ENCODE measurements around the gene SREBF1. TPM values are rescaled to one million over a fixed set of nuclear protein-coding genes. Genes with fewer than 3 reads are reported as not detected.

Gene SREBF1
- total and polyA plus RNA-seq, 7 experiments from 2014 or later = 22.4 to 281 (median 41.3) TPM

DNA sequence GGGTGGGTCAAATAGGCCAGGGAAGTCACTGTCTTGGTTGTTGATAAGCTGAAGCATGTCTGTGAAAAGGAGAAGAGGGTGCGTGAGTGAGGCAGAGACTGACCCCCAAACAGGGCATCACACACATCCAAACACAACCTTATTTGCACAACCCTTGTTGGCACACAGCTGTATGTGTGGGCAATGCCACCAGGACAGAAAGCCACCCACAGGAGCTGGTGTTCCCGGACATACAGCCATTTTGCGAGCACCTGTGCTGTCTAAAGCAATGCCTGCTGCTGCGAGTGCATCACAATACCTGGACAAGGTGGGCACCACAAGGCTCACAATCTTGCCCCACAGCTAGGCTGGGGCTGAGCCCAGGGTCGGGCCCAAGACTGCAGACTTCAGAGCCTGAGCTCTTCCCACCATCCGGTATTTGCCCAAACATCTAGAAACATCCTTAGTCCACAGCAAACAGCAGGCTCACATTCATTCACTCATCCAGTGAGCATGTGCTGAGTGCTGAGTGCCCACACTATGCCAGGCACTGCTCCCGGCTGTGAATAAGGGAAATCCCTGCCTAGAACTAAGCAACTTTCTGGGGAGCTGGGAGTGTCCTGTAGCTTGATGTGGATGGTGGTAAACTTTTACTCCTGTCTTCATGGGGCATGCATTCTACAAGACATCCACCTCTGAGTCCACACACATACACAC lies 16.2 kb downstream of the SREBF1 start:
- peak overlapping the region; percentile 25 for H3K27ac ChIP-seq (ENCODE audit: low read depth, low read length)
- Mint-ChIP-seq H3K4me3 (peak overlapping the region in 9 of 10 donors; percentile 39 to 83 (median 62)), H3K9me3 (no peaks in the 10 kb centered on the region), H3K36me3 (peaks cover 0 to 21% (median 7%) of the 10 kb centered on the region in 5 donors), H3K27me3 (no peaks in the 10 kb centered on the region), H3K27ac (peak overlapping the region in 7 of 9 donors; percentile 43 to 83 (median 64)), H3K4me1 (peaks cover 45 to 68% (median 64%) of the 10 kb centered on the region in 7 donors)
- CTCF ChIA-PET = interaction anchor here (0.6 to 9.9 kb wide), 7 partner anchors 8 to 507 kb away, joined by 3 to 88 read pairs (median 4); partner anchors contain the start of gene SREBF1
- intact Hi-C loops (cut with micrococcal nuclease) = loop anchor here (5.0 to 10.0 kb wide), 2 partner anchors 494 to 1557 kb away; partner anchors contain the start of genes MAPK7 (in 1 of the 2), SMCR8 (in 1 of the 2) and TOP3A (in 1 of the 2)
- no peak overlapping the region for H3K4me3 ChIP-seq (ENCODE audit: low read length)
- no peaks in the 10 kb centered on the region for H3K27me3 ChIP-seq (ENCODE audit: control insufficient read depth in 2 of 2, insufficient read depth in 2 of 2, low read length in 2 of 2)
- ATAC-seq (no peak), DNase-seq (no peak)
- H3K4me1 ChIP-seq (ENCODE audit: control insufficient read depth in 2 of 2, insufficient read depth in 2 of 2, low read length in 2 of 2) = peaks cover 30 to 57% of the 10 kb centered on the region in 2 donors
- no peaks in the 10 kb centered on the region for H3K9me3 ChIP-seq (ENCODE audit: control insufficient read depth in 2 of 3, low read length in 3 of 3)
- POLR2A ChIA-PET = interaction anchor here (0.7 to 2.0 kb wide), 4 partner anchors 15 to 28 kb away, joined by 3 to 10 read pairs (median 3); partner anchors contain the start of gene SREBF1
- H3K36me3 ChIP-seq (ENCODE audit: control insufficient read depth in 2 of 3, insufficient read depth in 3 of 3, low read length in 3 of 3) = peaks cover 0 to 40% (median 14%) of the 10 kb centered on the region in 3 experiments

DNA sequence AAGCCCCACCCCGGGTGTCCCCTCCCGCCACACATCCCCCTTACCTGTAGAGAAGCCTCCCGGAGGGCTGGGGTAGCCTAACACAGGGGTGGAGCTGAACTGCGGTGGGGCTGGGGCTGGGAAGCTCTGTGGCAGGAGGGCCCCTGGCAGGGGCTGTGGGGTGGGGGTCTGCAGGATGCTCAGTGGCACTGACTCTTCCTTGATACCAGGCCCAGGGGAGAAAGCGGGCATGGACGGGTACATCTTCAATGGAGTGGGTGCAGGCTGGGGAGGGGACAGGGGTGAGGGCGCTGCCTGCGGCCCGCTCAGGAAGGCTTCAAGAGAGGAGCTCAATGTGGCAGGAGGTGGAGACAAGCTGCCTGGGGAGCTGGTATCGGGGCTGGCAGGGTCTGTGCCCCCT lies 16.7 kb downstream of the SREBF1 start:
- H3K27ac ChIP-seq (ENCODE audit: low read depth, low read length) = peak overlapping the region; percentile 25
- ATAC-seq = no peak

DNA sequence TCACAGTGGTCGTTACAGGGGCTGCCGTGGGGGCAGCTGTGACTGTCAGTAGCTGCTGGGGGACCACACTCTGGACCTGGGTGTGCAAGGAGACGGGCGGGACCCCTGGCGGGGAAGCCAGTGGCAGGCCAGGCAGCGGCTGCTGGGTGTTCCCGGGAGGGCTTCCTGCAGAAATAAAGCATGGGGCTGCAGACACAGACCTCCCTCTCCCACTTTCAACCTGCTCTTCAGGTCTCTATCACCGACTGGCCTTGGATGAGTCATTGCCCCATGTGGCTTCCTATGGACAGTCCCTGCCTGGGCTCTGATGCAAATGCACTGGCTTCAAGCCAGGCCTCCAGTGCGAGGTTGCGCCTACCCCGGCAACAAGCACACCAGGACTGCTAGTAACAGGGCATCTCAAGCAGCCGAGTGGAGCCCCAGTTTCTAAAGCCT lies 17.2 kb downstream of the SREBF1 start:
- POLR2A ChIA-PET = interaction anchor here (2.0 kb wide), 1 partner anchor 16 kb away, joined by 10 read pairs; the partner anchor contains the start of gene SREBF1
- no peaks in the 10 kb centered on the region for H3K9me3 Mint-ChIP-seq
- peaks cover 0 to 50% (median 16%) of the 10 kb centered on the region in 3 experiments for H3K36me3 ChIP-seq (ENCODE audit: control insufficient read depth in 2 of 3, insufficient read depth in 3 of 3, low read length in 3 of 3)
- DNase-seq (peak in 2 of 9 donors; percentile 33 to 72), ATAC-seq (peak; percentile 28)
- peaks cover 25 to 49% of the 10 kb centered on the region in 2 donors for H3K4me1 ChIP-seq (ENCODE audit: control insufficient read depth in 2 of 2, insufficient read depth in 2 of 2, low read length in 2 of 2)
- peaks cover 40 to 64% (median 56%) of the 10 kb centered on the region in 7 donors for H3K4me1 Mint-ChIP-seq
- peak overlapping the region in 8 of 9 donors; percentile 14 to 77 (median 64) for H3K27ac Mint-ChIP-seq
- H3K27me3 ChIP-seq (ENCODE audit: control insufficient read depth in 2 of 2, insufficient read depth in 2 of 2, low read length in 2 of 2) = no peaks in the 10 kb centered on the region
- no peak overlapping the region for H3K4me3 ChIP-seq (ENCODE audit: low read length)
- H3K36me3 Mint-ChIP-seq = peaks cover 0 to 23% (median 7%) of the 10 kb centered on the region in 5 donors
- intact Hi-C loops (cut with micrococcal nuclease) = no loop called here
- H3K27ac ChIP-seq (ENCODE audit: low read depth, low read length) = peak overlapping the region; percentile 25
- CTCF ChIA-PET = interaction anchor here (0.5 to 9.9 kb wide), 6 partner anchors 17 to 214 kb away, joined by 3 to 88 read pairs (median 4); partner anchors contain the start of gene SREBF1
- no peaks in the 10 kb centered on the region for H3K27me3 Mint-ChIP-seq
- H3K9me3 ChIP-seq (ENCODE audit: control insufficient read depth in 2 of 3, low read length in 3 of 3) = no peaks in the 10 kb centered on the region
- peak overlapping the region in 8 of 10 donors; percentile 58 to 83 (median 66) for H3K4me3 Mint-ChIP-seq

More for the DNA sequence above, 16.7 kb downstream of the SREBF1 start:
- Mint-ChIP-seq H3K9me3 (no peaks in the 10 kb centered on the region), H3K36me3 (peaks cover 0 to 23% (median 7%) of the 10 kb centered on the region in 5 donors), H3K27ac (peak overlapping the region in 8 of 9 donors; percentile 9 to 77 (median 59)), H3K27me3 (no peaks in the 10 kb centered on the region), H3K4me3 (peak overlapping the region in 8 of 10 donors; percentile 41 to 83 (median 66)), H3K4me1 (peaks cover 44 to 68% (median 60%) of the 10 kb centered on the region in 7 donors)
- H3K4me1 ChIP-seq (ENCODE audit: control insufficient read depth in 2 of 2, insufficient read depth in 2 of 2, low read length in 2 of 2) = peaks cover 30 to 54% of the 10 kb centered on the region in 2 donors
- no peak for DNase-seq
- CTCF ChIA-PET = interaction anchor here (0.6 to 9.9 kb wide), 6 partner anchors 11 to 214 kb away, joined by 3 to 88 read pairs (median 4); partner anchors contain the start of gene SREBF1
- POLR2A ChIA-PET = interaction anchor here (0.7 to 2.0 kb wide), 4 partner anchors 16 to 29 kb away, joined by 3 to 10 read pairs (median 3); partner anchors contain the start of gene SREBF1
- H3K27me3 ChIP-seq (ENCODE audit: control insufficient read depth in 2 of 2, insufficient read depth in 2 of 2, low read length in 2 of 2) = no peaks in the 10 kb centered on the region
- peaks cover 0 to 45% (median 16%) of the 10 kb centered on the region in 3 experiments for H3K36me3 ChIP-seq (ENCODE audit: control insufficient read depth in 2 of 3, insufficient read depth in 3 of 3, low read length in 3 of 3)
- H3K4me3 ChIP-seq (ENCODE audit: low read length) = no peak overlapping the region
- intact Hi-C loops (cut with micrococcal nuclease) = loop anchor here (5.0 to 10.0 kb wide), 2 partner anchors 495 to 1557 kb away; partner anchors contain the start of genes MAPK7 (in 1 of the 2), SMCR8 (in 1 of the 2) and TOP3A (in 1 of the 2)
- H3K9me3 ChIP-seq (ENCODE audit: control insufficient read depth in 2 of 3, low read length in 3 of 3) = no peaks in the 10 kb centered on the region

DNA sequence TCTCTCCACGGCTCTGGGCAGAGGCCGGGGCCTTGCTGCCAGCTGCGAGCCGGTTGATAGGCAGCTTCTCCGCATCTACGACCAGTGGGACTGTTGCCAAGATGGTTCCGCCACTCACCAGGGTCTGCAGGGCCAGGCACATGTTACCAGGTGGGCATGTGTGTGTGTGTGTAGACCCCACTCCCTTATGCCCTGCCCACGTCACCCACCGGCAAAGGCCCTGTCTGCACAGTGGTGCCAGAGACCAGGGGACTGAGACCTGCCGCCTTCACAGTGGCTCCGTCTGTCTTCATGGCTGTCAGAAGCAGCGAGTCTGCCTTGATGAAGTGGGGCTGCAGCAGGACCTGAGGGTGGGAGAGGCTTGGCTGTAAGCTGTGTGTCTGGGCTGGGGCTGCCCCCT lies 17.7 kb downstream of the SREBF1 start:
- DNase-seq = no peak
- intact Hi-C loops (cut with micrococcal nuclease) = no loop called here
- Mint-ChIP-seq H3K27me3 (no peaks in the 10 kb centered on the region), H3K9me3 (no peaks in the 10 kb centered on the region), H3K36me3 (peaks cover 0 to 23% (median 7%) of the 10 kb centered on the region in 5 donors), H3K27ac (peak overlapping the region in 4 of 9 donors; percentile 21 to 58 (median 44)), H3K4me1 (peaks cover 35 to 59% (median 51%) of the 10 kb centered on the region in 7 donors), H3K4me3 (peak overlapping the region in 3 of 10 donors; percentile 18 to 83 (median 77))
- no peak for ATAC-seq
- CTCF ChIA-PET = interaction anchor here (0.5 to 9.9 kb wide), 4 partner anchors 17 to 62 kb away, joined by 3 to 88 read pairs (median 4); no protein-coding TSS in a partner anchor
- Histone ChIP-seq H3K27ac (ENCODE audit: low read depth, low read length) (peak overlapping the region; percentile 30), H3K27me3 (ENCODE audit: control insufficient read depth in 2 of 2, insufficient read depth in 2 of 2, low read length in 2 of 2) (no peaks in the 10 kb centered on the region), H3K4me1 (ENCODE audit: control insufficient read depth in 2 of 2, insufficient read depth in 2 of 2, low read length in 2 of 2) (peaks cover 21 to 44% of the 10 kb centered on the region in 2 donors), H3K9me3 (ENCODE audit: control insufficient read depth in 2 of 3, low read length in 3 of 3) (no peaks in the 10 kb centered on the region), H3K36me3 (ENCODE audit: control insufficient read depth in 2 of 3, insufficient read depth in 3 of 3, low read length in 3 of 3) (peaks cover 0 to 55% (median 18%) of the 10 kb centered on the region in 3 experiments), H3K4me3 (ENCODE audit: low read length) (no peak overlapping the region)
- POLR2A ChIA-PET = interaction anchor here (1.3 kb wide), 1 partner anchor 11 kb away, joined by 4 read pairs; no protein-coding TSS in a partner anchor

- Mint-ChIP-seq H3K4me1 (peaks cover 33 to 55% (median 46%) of the 10 kb centered on the region in 7 donors), H3K4me3 (peak overlapping the region in 1 of 10 donors; percentile 16), H3K27ac (peak overlapping the region in 2 of 9 donors; percentile 25 to 54), H3K9me3 (no peaks in the 10 kb centered on the region), H3K36me3 (peaks cover 0 to 23% (median 7%) of the 10 kb centered on the region in 5 donors), H3K27me3 (no peaks in the 10 kb centered on the region)
- Histone ChIP-seq H3K27ac (ENCODE audit: low read depth, low read length) (no peak overlapping the region), H3K27me3 (ENCODE audit: control insufficient read depth in 2 of 2, insufficient read depth in 2 of 2, low read length in 2 of 2) (no peaks in the 10 kb centered on the region), H3K9me3 (ENCODE audit: control insufficient read depth in 2 of 3, low read length in 3 of 3) (no peaks in the 10 kb centered on the region), H3K4me1 (ENCODE audit: control insufficient read depth in 2 of 2, insufficient read depth in 2 of 2, low read length in 2 of 2) (peaks cover 15 to 37% of the 10 kb centered on the region in 2 donors), H3K36me3 (ENCODE audit: control insufficient read depth in 2 of 3, insufficient read depth in 3 of 3, low read length in 3 of 3) (peaks cover 0 to 65% (median 20%) of the 10 kb centered on the region in 3 experiments), H3K4me3 (ENCODE audit: low read length) (no peak overlapping the region)
- intact Hi-C loops (cut with micrococcal nuclease) = no loop called here
- ChIA-PET CTCF (interaction anchor here (9.9 kb wide), 1 partner anchor 43 kb away, joined by 88 read pairs; no protein-coding TSS in a partner anchor), POLR2A (interaction anchor here (0.6 to 1.3 kb wide), 4 partner anchors 12 to 1878 kb away, joined by 3 to 4 read pairs (median 4); no protein-coding TSS in a partner anchor)
- ATAC-seq (no peak), DNase-seq (no peak)
Observed at GRCh38 chr17:17818088-17818526, 18.7 kb downstream of the SREBF1 start.

DNA sequence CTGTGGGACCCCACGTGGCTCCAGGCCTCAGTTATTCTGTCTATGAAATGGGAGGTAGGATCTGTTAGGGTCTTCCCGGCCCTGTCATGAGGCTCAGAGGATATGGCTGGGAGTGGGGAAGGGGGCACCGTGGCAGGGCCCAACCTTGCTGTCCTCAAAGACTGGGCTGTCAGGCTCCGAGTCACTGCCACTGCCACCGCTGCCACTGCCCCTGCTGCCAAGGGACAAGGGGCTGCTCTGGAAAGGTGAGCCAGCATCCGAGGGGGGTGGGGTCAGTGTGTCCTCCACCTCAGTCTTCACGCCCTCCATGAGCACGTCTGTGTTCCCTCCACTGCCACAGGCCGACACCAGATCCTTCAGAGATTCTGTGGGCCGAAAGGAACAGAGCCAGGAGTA lies 19.2 kb downstream of the SREBF1 start:
- H3K9me3 Mint-ChIP-seq = peaks cover 0 to 2% (median 0%) of the 10 kb centered on the region in 11 donors
- peaks cover 0 to 23% (median 7%) of the 10 kb centered on the region in 5 donors for H3K36me3 Mint-ChIP-seq
- no peak for DNase-seq
- intact Hi-C loops (cut with micrococcal nuclease) = no loop called here
- H3K27me3 Mint-ChIP-seq = no peaks in the 10 kb centered on the region
- peaks cover 28 to 51% (median 40%) of the 10 kb centered on the region in 7 donors for H3K4me1 Mint-ChIP-seq
- Histone ChIP-seq H3K36me3 (ENCODE audit: control insufficient read depth in 2 of 3, insufficient read depth in 3 of 3, low read length in 3 of 3) (peaks cover 0 to 70% (median 17%) of the 10 kb centered on the region in 3 experiments), H3K9me3 (ENCODE audit: control insufficient read depth in 2 of 3, low read length in 3 of 3) (no peaks in the 10 kb centered on the region), H3K4me1 (ENCODE audit: control insufficient read depth in 2 of 2, insufficient read depth in 2 of 2, low read length in 2 of 2) (peaks cover 10 to 34% of the 10 kb centered on the region in 2 donors), H3K27me3 (ENCODE audit: control insufficient read depth in 2 of 2, insufficient read depth in 2 of 2, low read length in 2 of 2) (no peaks in the 10 kb centered on the region), H3K27ac (ENCODE audit: low read depth, low read length) (no peak overlapping the region), H3K4me3 (ENCODE audit: low read length) (no peak overlapping the region)
- ChIA-PET CTCF (interaction anchor here (9.9 kb wide), 1 partner anchor 44 kb away, joined by 88 read pairs; no protein-coding TSS in a partner anchor), POLR2A (interaction anchor here (0.8 kb wide), 2 partner anchors 22 to 35 kb away, joined by 3 read pairs; no protein-coding TSS in a partner anchor)
- H3K27ac Mint-ChIP-seq = peak overlapping the region in 1 of 9 donors; percentile 55
- no peak overlapping the region for H3K4me3 Mint-ChIP-seq
- no peak for ATAC-seq

Measured in naive thymus-derived CD4-positive, alpha-beta T cell (primary cell).